Transverse colon (tissue), 4 donors: ENCODE results near the gene PHB1. TPM values are rescaled to one million over a fixed set of nuclear protein-coding genes. Genes with fewer than 3 reads are reported as not detected.

Experiments used
- DNase-seq: peaks from one replicate; pipeline ENCODE4 v3.0.0-alpha.2; 2019
- H3K27ac ChIP-seq, 4 donors: fragments of 200-600 bp; sonication (generic); 2 replicates each; pipeline ENCODE4 v1.5.1; 2016 to 2018; ENCODE audit warnings: inconsistent platforms in 4 of 4
- H3K27me3 ChIP-seq: fragments of 200-600 bp; sonication (generic); 2 replicates; pipeline ENCODE4 v1.5.1; 2017; ENCODE audit warnings: inconsistent platforms
- H3K36me3 ChIP-seq, 4 donors: fragments of 200-600 bp; sonication (generic); 2 replicates each; pipeline ENCODE4 v1.5.1; 2017 to 2019; ENCODE audit warnings: inconsistent platforms in 4 of 4
- H3K4me1 ChIP-seq, 4 donors: fragments of 200-600 bp; sonication (generic); 2 replicates each; pipeline ENCODE4 v1.5.1; 2017 to 2020; ENCODE audit warnings: inconsistent platforms in 4 of 4
- H3K4me3 ChIP-seq, 4 donors: fragments of 200-600 bp; sonication (generic); 1 replicate in 1 of 4; 2 replicates in 3 of 4; pipeline versions ENCODE4 v1.5.1 to v1.6.1; 2017 to 2019; ENCODE audit warnings: inconsistent platforms in 4 of 4
- H3K9me3 ChIP-seq, 2 donors: fragments of 200-600 bp; sonication (generic); 2 replicates each; pipeline ENCODE4 v1.5.1; 2017 to 2019; ENCODE audit warnings: inconsistent platforms in 2 of 2
- CTCF ChIP-seq, 5 experiments: fragments of 200-600 bp in 3 of 5; fragments of 450-650 bp in 2 of 5; sonication (generic) in 3 of 5; IDR thresholded peaks; 1 replicate in 2 of 5; 2 replicates in 3 of 5; pipeline ENCODE4 v1.5.1; 2016 to 2017; ENCODE audit warnings: antibody characterized with exemption in 5 of 5, inconsistent platforms in 3 of 5, mild to moderate bottlenecking in 2 of 5, moderate library complexity in 1 of 5
- EP300 ChIP-seq: sonication (generic); formaldehyde crosslinking; IDR thresholded peaks from one replicate; pipeline ENCODE4 v1.6.1; 2017; ENCODE audit warnings: antibody characterized with exemption, low read depth
- POLR2A ChIP-seq: fragments of 450-650 bp; IDR thresholded peaks from one replicate; pipeline ENCODE4 v1.6.1; 2016; ENCODE audit warnings: antibody characterized with exemption, mild to moderate bottlenecking, moderate library complexity
- POLR2AphosphoS5 ChIP-seq, 3 donors: sonication (generic); formaldehyde crosslinking; IDR thresholded peaks; one replicate each; pipeline ENCODE4 v1.6.1; 2016; ENCODE audit warnings: antibody characterized with exemption in 3 of 3
- WGBS, 2 donors: methylation state at CpG; one replicate each; pipeline ENCODE4 v1.1.5; 2018; ENCODE audit warnings: low coverage in 1 of 2; 5-methylcytosine and 5-hydroxymethylcytosine counted together
- in situ Hi-C, 4 donors: fragments of 200-750 bp; cut with MboI; loops; one replicate each; pipeline versions ENCODE4 v1.15.0 to v1.15.1; 2017; ENCODE audit warnings: low sequenced_read_pairs in 3 of 4, low pct_ligation_motif_present in 1 of 4, low pct_unique_long_range_greater_than_20kb in 1 of 4
- intact Hi-C: fragments of 100-400 bp; cut with DNase I; formaldehyde crosslinking; loops from one replicate; pipeline ENCODE4 v1.15.1; 2023; ENCODE audit warnings: low total_unique reads
- total RNA-seq, 4 donors: library from RNA; depleted of rRNA; stranded (reverse); fragments of >200 nt; gene quantifications; one replicate each; pipeline ENCODE4 v1.1.0, GENCODE V29; 2016

Gene PHB1
- total RNA-seq, 4 donors from 2014 or later = 40.8 to 114 (median 74.4) TPM

- TF ChIP-seq CTCF (IDR thresholded peaks at IDR 0.05) = no peak
- no peak for TF ChIP-seq POLR2A
- TF ChIP-seq POLR2AphosphoS5 (IDR thresholded peaks at IDR 0.05) = no peak
- no peak for TF ChIP-seq EP300
- DNase-seq = no peak
- WGBS, 2 donors = 20 to 69% methylated on average over 1 to 8 of the region's 9 CpGs
- Histone ChIP-seq H3K27me3 (peaks cover 27% of the 10 kb centered on the region), H3K4me3 (no peak overlapping the region), H3K9me3 (no peaks in the 10 kb centered on the region), H3K27ac (no peak overlapping the region), H3K4me1 (no peaks in the 10 kb centered on the region), H3K36me3 (no peaks in the 10 kb centered on the region)
- in situ Hi-C loops (no loop called here), intact Hi-C loops (no loop called here)
These were observed 40.7 kb upstream of the PHB1 start for GRCh38 chr17:49455272-49455861.

- H3K4me3 ChIP-seq = no peak overlapping the region
- in situ Hi-C loops = no loop called here
- H3K4me1 ChIP-seq = no peaks in the 10 kb centered on the region
- H3K27me3 ChIP-seq = peaks cover 19% of the 10 kb centered on the region
- H3K9me3 ChIP-seq = no peaks in the 10 kb centered on the region
- WGBS, 2 donors = 57% methylated on average over 5 of the region's 5 CpGs; no CpG with 5 or more reads in 1 of the 2 donors
- H3K36me3 ChIP-seq = no peaks in the 10 kb centered on the region
- H3K27ac ChIP-seq = no peak overlapping the region
- TF ChIP-seq POLR2AphosphoS5 (IDR thresholded peaks at IDR 0.05) (no peak), CTCF (IDR thresholded peaks at IDR 0.05) (no peak), EP300 (no peak), POLR2A (no peak)
- DNase-seq = no peak
- intact Hi-C loops = no loop called here
These were observed 39.4 kb upstream of the PHB1 start for GRCh38 chr17:49454050-49454449.

GRCh38 chr17:49452661-49453060, 38.0 kb upstream of the PHB1 start:
- no peak for TF ChIP-seq POLR2AphosphoS5 (IDR thresholded peaks at IDR 0.05)
- TF ChIP-seq EP300 = no peak
- TF ChIP-seq CTCF (IDR thresholded peaks at IDR 0.05) = no peak
- TF ChIP-seq POLR2A = no peak

GRCh38 chr17:49452201-49452600, 37.5 kb upstream of the PHB1 start:
- Histone ChIP-seq H3K4me3 (no peak overlapping the region), H3K27ac (no peak overlapping the region), H3K27me3 (peaks cover 12% of the 10 kb centered on the region), H3K4me1 (no peaks in the 10 kb centered on the region), H3K9me3 (no peaks in the 10 kb centered on the region), H3K36me3 (no peaks in the 10 kb centered on the region)
- in situ Hi-C loops (no loop called here), intact Hi-C loops (no loop called here)
- TF ChIP-seq POLR2AphosphoS5 (IDR thresholded peaks at IDR 0.05) = no peak
- TF ChIP-seq EP300 = no peak
- no peak for DNase-seq
- WGBS, 2 donors = 35 to 56% methylated on average over 4 to 5 of the region's 5 CpGs

More at GRCh38 chr17:49452661-49453060, 38.0 kb upstream of the PHB1 start:
- in situ Hi-C loops = no loop called here
- no peak for DNase-seq
- Histone ChIP-seq H3K27me3 (peaks cover 15% of the 10 kb centered on the region), H3K4me1 (no peaks in the 10 kb centered on the region), H3K4me3 (no peak overlapping the region), H3K27ac (no peak overlapping the region), H3K9me3 (no peaks in the 10 kb centered on the region), H3K36me3 (no peaks in the 10 kb centered on the region)
- 88 to 100% methylated on average over 1 to 5 of the region's 5 CpGs for WGBS, 2 donors
- intact Hi-C loops = no loop called here

- no peak for TF ChIP-seq POLR2A
- TF ChIP-seq CTCF (IDR thresholded peaks at IDR 0.05) = no peak
- no peak for TF ChIP-seq POLR2AphosphoS5 (IDR thresholded peaks at IDR 0.05)
- TF ChIP-seq EP300 = no peak
- Histone ChIP-seq H3K9me3 (no peaks in the 10 kb centered on the region), H3K27ac (no peak overlapping the region), H3K4me3 (no peak overlapping the region), H3K4me1 (no peaks in the 10 kb centered on the region), H3K27me3 (peaks cover 3% of the 10 kb centered on the region), H3K36me3 (no peaks in the 10 kb centered on the region)
- in situ Hi-C loops = no loop called here
- 68% methylated on average over 3 of the region's 3 CpGs; no CpG with 5 or more reads in 1 of the 2 donors for WGBS, 2 donors
- DNase-seq = no peak
- intact Hi-C loops = no loop called here
These were observed 36.1 kb upstream of the PHB1 start for GRCh38 chr17:49450735-49451134.
